ENCODE data around the gene GPN2.

GPN2 gene

GRCh38 chr1:26854906-26855305, 35.2 kb downstream of the GPN2 start:
- no peak for TF ChIP-seq ISL1 (CRISPR knock-in tag; IDR thresholded peaks at IDR 0.05)
- no peak for TF ChIP-seq ZNF8 (CRISPR knock-in tag; IDR thresholded peaks at IDR 0.05)
- TF ChIP-seq TSHZ2 (CRISPR knock-in tag; IDR thresholded peaks at IDR 0.05), result no peak
- TF ChIP-seq SNAI2 (CRISPR knock-in tag; IDR thresholded peaks at IDR 0.05), result no peak
- no peak for TF ChIP-seq ZFP3 (CRISPR knock-in tag; IDR thresholded peaks at IDR 0.05)
- ATAC-seq, result no peak

DNA sequence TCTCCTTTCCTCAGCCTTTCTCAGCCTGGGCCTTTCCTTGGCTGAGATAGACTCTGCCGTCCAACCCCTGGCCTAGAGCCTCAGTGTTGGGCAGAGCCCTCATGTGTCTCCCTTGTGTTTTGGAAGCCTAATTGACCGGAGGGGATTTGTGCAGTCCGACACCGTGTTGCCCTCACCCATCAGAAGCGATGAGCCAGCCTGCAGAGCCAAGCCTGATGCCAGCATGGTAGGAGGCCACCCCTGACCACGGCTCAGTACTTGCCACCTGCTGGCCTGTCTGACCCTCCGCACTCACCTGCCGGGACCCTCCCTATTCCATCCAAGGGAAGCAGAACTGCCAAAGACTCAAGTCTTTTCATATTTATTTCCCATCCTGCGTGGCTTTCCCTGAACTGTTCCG, 36.5 kb downstream of the GPN2 start:
- TF ChIP-seq TCF4 (CRISPR knock-in tag; IDR thresholded peaks at IDR 0.05; ENCODE audit: borderline replicate concordance) (no peak), CSRNP3 (CRISPR knock-in tag; IDR thresholded peaks at IDR 0.05) (no peak), ZNF70 (CRISPR knock-in tag; IDR thresholded peaks at IDR 0.05) (no peak), PPARA (CRISPR knock-in tag; IDR thresholded peaks at IDR 0.05; ENCODE audit: borderline replicate concordance) (no peak), GLIS3 (CRISPR knock-in tag; IDR thresholded peaks at IDR 0.05) (no peak)
- ATAC-seq, result no peak

DNA sequence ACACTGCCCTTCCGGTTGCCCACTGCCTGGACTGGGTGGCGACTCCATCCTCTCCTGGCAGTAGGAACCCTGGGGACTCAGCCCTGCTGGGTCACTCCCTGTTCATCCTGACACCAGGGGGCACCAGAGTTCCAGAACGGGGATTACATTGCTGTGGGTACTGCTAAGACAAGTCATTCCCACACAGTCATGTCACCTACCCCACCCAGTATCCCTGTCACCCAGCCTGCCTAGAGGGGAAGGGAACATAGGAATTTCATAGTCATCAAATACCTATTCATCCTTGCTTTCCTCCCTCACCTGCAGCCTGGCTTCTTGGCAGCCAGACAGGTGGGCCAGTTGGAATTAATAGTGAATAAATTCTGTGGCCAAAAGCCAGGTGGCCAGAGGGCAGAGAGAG, 36.9 kb downstream of the GPN2 start:
- no peak for TF ChIP-seq SNAI2 (CRISPR knock-in tag; IDR thresholded peaks at IDR 0.05)
- no peak for TF ChIP-seq RARB (CRISPR knock-in tag; IDR thresholded peaks at IDR 0.05)
- no peak for TF ChIP-seq ZNF70 (CRISPR knock-in tag; IDR thresholded peaks at IDR 0.05)
- no peak for TF ChIP-seq ZFP3 (CRISPR knock-in tag; IDR thresholded peaks at IDR 0.05)
- TF ChIP-seq ARNTL (CRISPR knock-in tag; IDR thresholded peaks at IDR 0.05; ENCODE audit: borderline replicate concordance, low read depth), result no peak
- no peak for TF ChIP-seq CSRNP3 (CRISPR knock-in tag; IDR thresholded peaks at IDR 0.05)
- no peak for TF ChIP-seq ZNF565 (CRISPR knock-in tag; conservative IDR thresholded peaks at IDR 0.05; ENCODE audit: low read depth)
- TF ChIP-seq PPARA (CRISPR knock-in tag; IDR thresholded peaks at IDR 0.05; ENCODE audit: borderline replicate concordance), result no peak
- TF ChIP-seq BACH2 (CRISPR knock-in tag; IDR thresholded peaks at IDR 0.05; ENCODE audit: borderline replicate concordance), result no peak
- TF ChIP-seq ZC3H10 (CRISPR knock-in tag; IDR thresholded peaks at IDR 0.05), result no peak
- TF ChIP-seq, protein P1, sequence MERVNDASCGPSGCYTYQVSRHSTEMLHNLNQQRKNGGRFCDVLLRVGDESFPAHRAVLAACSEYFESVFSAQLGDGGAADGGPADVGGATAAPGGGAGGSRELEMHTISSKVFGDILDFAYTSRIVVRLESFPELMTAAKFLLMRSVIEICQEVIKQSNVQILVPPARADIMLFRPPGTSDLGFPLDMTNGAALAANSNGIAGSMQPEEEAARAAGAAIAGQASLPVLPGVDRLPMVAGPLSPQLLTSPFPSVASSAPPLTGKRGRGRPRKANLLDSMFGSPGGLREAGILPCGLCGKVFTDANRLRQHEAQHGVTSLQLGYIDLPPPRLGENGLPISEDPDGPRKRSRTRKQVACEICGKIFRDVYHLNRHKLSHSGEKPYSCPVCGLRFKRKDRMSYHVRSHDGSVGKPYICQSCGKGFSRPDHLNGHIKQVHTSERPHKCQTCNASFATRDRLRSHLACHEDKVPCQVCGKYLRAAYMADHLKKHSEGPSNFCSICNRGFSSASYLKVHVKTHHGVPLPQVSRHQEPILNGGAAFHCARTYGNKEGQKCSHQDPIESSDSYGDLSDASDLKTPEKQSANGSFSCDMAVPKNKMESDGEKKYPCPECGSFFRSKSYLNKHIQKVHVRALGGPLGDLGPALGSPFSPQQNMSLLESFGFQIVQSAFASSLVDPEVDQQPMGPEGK (CRISPR knock-in tag; IDR thresholded peaks at IDR 0.05; ENCODE audit: borderline replicate concordance), result no peak
- TF ChIP-seq TCF4 (CRISPR knock-in tag; IDR thresholded peaks at IDR 0.05; ENCODE audit: borderline replicate concordance), result no peak
- TF ChIP-seq ISL1 (CRISPR knock-in tag; IDR thresholded peaks at IDR 0.05), result no peak
- no peak for TF ChIP-seq GLIS3 (CRISPR knock-in tag; IDR thresholded peaks at IDR 0.05)
- TF ChIP-seq ZNF8 (CRISPR knock-in tag; IDR thresholded peaks at IDR 0.05), result no peak

GRCh38 chr1:26852701-26853100, 37.4 kb downstream of the GPN2 start:
- ATAC-seq, result no peak
- no peak for TF ChIP-seq TSHZ2 (CRISPR knock-in tag; IDR thresholded peaks at IDR 0.05)
- TF ChIP-seq ZFP30 (CRISPR knock-in tag; IDR thresholded peaks at IDR 0.05), result no peak
- TF ChIP-seq OSR1 (CRISPR knock-in tag; IDR thresholded peaks at IDR 0.05), result no peak
- TF ChIP-seq, protein P2, sequence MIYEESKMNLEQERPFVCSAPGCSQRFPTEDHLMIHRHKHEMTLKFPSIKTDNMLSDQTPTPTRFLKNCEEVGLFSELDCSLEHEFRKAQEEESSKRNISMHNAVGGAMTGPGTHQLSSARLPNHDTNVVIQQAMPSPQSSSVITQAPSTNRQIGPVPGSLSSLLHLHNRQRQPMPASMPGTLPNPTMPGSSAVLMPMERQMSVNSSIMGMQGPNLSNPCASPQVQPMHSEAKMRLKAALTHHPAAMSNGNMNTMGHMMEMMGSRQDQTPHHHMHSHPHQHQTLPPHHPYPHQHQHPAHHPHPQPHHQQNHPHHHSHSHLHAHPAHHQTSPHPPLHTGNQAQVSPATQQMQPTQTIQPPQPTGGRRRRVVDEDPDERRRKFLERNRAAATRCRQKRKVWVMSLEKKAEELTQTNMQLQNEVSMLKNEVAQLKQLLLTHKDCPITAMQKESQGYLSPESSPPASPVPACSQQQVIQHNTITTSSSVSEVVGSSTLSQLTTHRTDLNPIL (CRISPR knock-in tag; IDR thresholded peaks at IDR 0.05; ENCODE audit: low read depth), result no peak

More for the DNA sequence above, 36.9 kb downstream of the GPN2 start:
- ATAC-seq, result peak; percentile 94

All from SK-N-SH treated with all-trans-retinoic acid at 6 μM for 48 hours (cell line).